ENCODE measurements around the gene ZNF550. TPM values are rescaled to one million over a fixed set of nuclear protein-coding genes. Genes with fewer than 3 reads are reported as not detected.
A peak's percentile ranks its signal among the peaks of the same experiment; 100 is the strongest.

ZNF550 gene
- total and polyA plus RNA-seq, 9 of the 15 experiments (the other 6 are each of a cell fraction or from before 2014, with no cell fraction given): 1.6 to 11.8 (median 4.3) TPM

- TF ChIP-seq ZBTB40 (IDR thresholded peaks at IDR 0.05) (peak; percentile 95), ZBTB40 (CRISPR knock-in tag; IDR thresholded peaks at IDR 0.05) (no peak), TSHZ1 (CRISPR knock-in tag; IDR thresholded peaks at IDR 0.05) (no peak), GTF2E2 (tag; IDR thresholded peaks at IDR 0.05) (no peak), ZNF695 (CRISPR knock-in tag; IDR thresholded peaks at IDR 0.05) (no peak), ZNF609 (CRISPR knock-in tag; IDR thresholded peaks at IDR 0.05; ENCODE audit: borderline replicate concordance) (no peak), EP400 (IDR thresholded peaks at IDR 0.05) (peak; percentile 68; the same call in 1 of the 2 replicates), SIN3B (IDR thresholded peaks at IDR 0.05; ENCODE audit: low read depth) (no peak), KHSRP (IDR thresholded peaks at IDR 0.05) (no peak)
Measured at GRCh38 chr19:57559404-57560025, at the start of gene ZNF550 (continued).

Measured in K562 (cell line).